GM12891 (cell line): ENCODE data around the gene PLCB1.

Experiments used
- POLR2A ChIP-seq: IDR thresholded peaks from 2 replicates; pipeline ENCODE4 v1.6.1; 2011; ENCODE audit warnings: low read depth, low read length, control low read depth
- POLR2AphosphoS5 ChIP-seq: IDR thresholded peaks from 2 replicates; pipeline ENCODE4 v1.6.1; 2011; ENCODE audit warnings: low read depth, low read length, control low read depth
- POU2F2 ChIP-seq: IDR thresholded peaks from 2 replicates; pipeline ENCODE4 v1.6.1; 2011; ENCODE audit warnings: low read depth, mild to moderate bottlenecking, control low read depth, low read length, moderate library complexity
- SPI1 ChIP-seq: IDR thresholded peaks from 2 replicates; pipeline ENCODE4 v1.6.1; 2011; ENCODE audit warnings: low read depth, low read length, control low read depth
- TAF1 ChIP-seq: IDR thresholded peaks from 2 replicates; pipeline ENCODE4 v1.6.1; 2011; ENCODE audit warnings: low read depth, low read length, control low read depth

- TF ChIP-seq POLR2AphosphoS5 = no peak
- no peak for TF ChIP-seq POLR2A
- no peak for TF ChIP-seq SPI1
- no peak for TF ChIP-seq TAF1
- TF ChIP-seq POU2F2 = no peak
Observed at GRCh38 chr20:8805737-8806442, 673.8 kb downstream of the PLCB1 start.
